IMR-90 (cell line): ENCODE measurements around the gene KHNYN. TPM values are rescaled to one million over a fixed set of nuclear protein-coding genes. Genes with fewer than 3 reads are reported as not detected.

ENCODE experiments used
- ATAC-seq: fragments of 200-7000 bp; cut with Tn5 transposase; 2 replicates; pipeline ENCODE4 v1.9.1; 2020; ENCODE audit warnings: low read depth, mild to moderate bottlenecking, moderate library complexity
- BruUV-seq: library from RNA; stranded (reverse); fragments of 400-500 nt; replicated peaks from 2 replicates; lab custom pipeline; 2021; lab: Mats Ljungman, UMichigan
- CTCF ChIA-PET: fragments of 300-600 bp; formaldehyde crosslinking; extraction: SDS; loops from one replicate; lab custom pipeline; 2021; ENCODE audit warnings: antibody characterized with exemption; lab: Yijun Ruan, JAX
- POLR2A ChIA-PET: fragments of 300-600 bp; sonication (Branson Sonifier 250); formaldehyde crosslinking; loops from one replicate; lab custom pipeline; 2022; ENCODE audit warnings: antibody characterized with exemption; ENCODE audit not compliant: unreplicated experiment; lab: Charles Lee
- DNase-seq: peaks from one replicate; pipeline ENCODE4 v3.0.0; 2013
- H2AFZ ChIP-seq: replicated peaks from 2 replicates; pipeline ENCODE3; 2013; ENCODE audit warnings: low read length, mild to moderate bottlenecking; ENCODE audit not compliant: poor library complexity
- H2AK5ac ChIP-seq: 2 replicates; pipeline ENCODE4 v1.6.1; 2013; ENCODE audit warnings: low read depth, low read length, inconsistent platforms
- H2AK9ac ChIP-seq: replicated peaks from 2 replicates; pipeline ENCODE3; 2013; ENCODE audit warnings: mild to moderate bottlenecking, low read depth, low read length, moderate library complexity; ENCODE audit not compliant: poor library complexity
- H2BK120ac ChIP-seq: 2 replicates; pipeline ENCODE4 v1.6.1; 2013; ENCODE audit warnings: low read depth, low read length, inconsistent platforms
- H2BK15ac ChIP-seq: 3 replicates; pipeline ENCODE4 v1.6.1; 2013; ENCODE audit warnings: low read depth, low read length, inconsistent platforms
- H2BK20ac ChIP-seq: 2 replicates; pipeline ENCODE4 v1.6.1; 2013; ENCODE audit warnings: low read depth, mild to moderate bottlenecking, inconsistent platforms, low read length, moderate library complexity
- H2BK5ac ChIP-seq: 2 replicates; pipeline ENCODE4 v1.6.1; 2013; ENCODE audit warnings: mild to moderate bottlenecking, low read depth, low read length, inconsistent platforms; ENCODE audit not compliant: poor library complexity, severe bottlenecking
- H3K14ac ChIP-seq: replicated peaks from 2 replicates; pipeline ENCODE4 v1.6.1; 2013; ENCODE audit warnings: low read depth, low read length, inconsistent platforms
- H3K18ac ChIP-seq: 2 replicates; pipeline ENCODE4 v1.6.1; 2013; ENCODE audit warnings: low read depth, low read length, control low read depth
- H3K23ac ChIP-seq: 2 replicates; pipeline ENCODE4 v1.6.1; 2013; ENCODE audit warnings: low read depth, low read length, inconsistent platforms
- H3K27ac ChIP-seq: 2 replicates; pipeline ENCODE4 v1.5.1; 2013; ENCODE audit warnings: mild to moderate bottlenecking, control low read depth, low read length; ENCODE audit not compliant: insufficient read depth
- H3K27me3 ChIP-seq: 2 replicates; pipeline ENCODE4 v1.6.1; 2013; ENCODE audit warnings: low read length; ENCODE audit not compliant: control insufficient read depth, insufficient read depth
- H3K36me3 ChIP-seq: 2 replicates; pipeline ENCODE4 v1.6.1; 2013; ENCODE audit warnings: low read length, mixed read lengths; ENCODE audit not compliant: control insufficient read depth, insufficient read depth
- H3K4ac ChIP-seq: 2 replicates; pipeline ENCODE4 v1.6.1; 2013; ENCODE audit warnings: low read depth, low read length, inconsistent platforms
- H3K4me1 ChIP-seq: 2 replicates; pipeline ENCODE4 v1.6.1; 2013; ENCODE audit warnings: low read length, mixed read lengths; ENCODE audit not compliant: control insufficient read depth, insufficient read depth
- H3K4me2 ChIP-seq: 2 replicates; pipeline ENCODE4 v1.6.1; 2013; ENCODE audit warnings: low read depth, mild to moderate bottlenecking, control low read depth, low read length, moderate library complexity
- H3K4me3 ChIP-seq: 2 replicates; pipeline ENCODE4 v1.5.1; 2013; ENCODE audit warnings: low read depth, mild to moderate bottlenecking, control low read depth, low read length, moderate library complexity; ENCODE audit not compliant: insufficient read depth
- H3K56ac ChIP-seq: 2 replicates; pipeline ENCODE4 v1.6.1; 2013; ENCODE audit warnings: low read length, inconsistent platforms; ENCODE audit not compliant: insufficient read depth; ENCODE audit errors: extremely low read depth
- H3K79me1 ChIP-seq, 2 experiments: 2 replicates each; pipeline ENCODE4 v1.6.1; 2013; ENCODE audit warnings: low read length in 2 of 2, inconsistent platforms in 1 of 2, low read depth in 1 of 2
- H3K9ac ChIP-seq: 2 replicates; pipeline ENCODE4 v1.6.1; 2013; ENCODE audit warnings: low read depth, low read length, control low read depth
- H3K9me1 ChIP-seq: 2 replicates; pipeline ENCODE4 v1.6.1; 2013; ENCODE audit warnings: low read length, inconsistent platforms; ENCODE audit not compliant: insufficient read depth
- H3K9me3 ChIP-seq: 2 replicates; pipeline ENCODE4 v1.6.1; 2013; ENCODE audit warnings: low read length; ENCODE audit not compliant: control insufficient read depth, insufficient read depth
- H4K20me1 ChIP-seq: 2 replicates; pipeline ENCODE4 v1.6.1; 2013; ENCODE audit warnings: low read length, inconsistent platforms; ENCODE audit not compliant: insufficient read depth
- H4K5ac ChIP-seq: 2 replicates; pipeline ENCODE4 v1.6.1; 2013; ENCODE audit warnings: mild to moderate bottlenecking, low read depth, low read length, control low read depth
- H4K8ac ChIP-seq, 2 experiments: 2 replicates each; pipeline ENCODE4 v1.6.1; 2013; ENCODE audit warnings: low read depth in 2 of 2, low read length in 2 of 2, control low read depth in 1 of 2, inconsistent platforms in 1 of 2
- H4K91ac ChIP-seq: 2 replicates; pipeline ENCODE4 v1.6.1; 2013; ENCODE audit warnings: low read depth, low read length, inconsistent platforms; ENCODE audit not compliant: insufficient read depth
- BHLHE40 ChIP-seq: fragments of 150-350 bp; IDR thresholded peaks from 2 replicates; pipeline ENCODE4 v1.6.1; 2016; ENCODE audit warnings: mild to moderate bottlenecking, low read depth, low read length
- CEBPB ChIP-seq: IDR thresholded peaks from 2 replicates; pipeline ENCODE4 v1.6.1; 2012; ENCODE audit warnings: low read depth, low read length, improper control_type of control experiment
- CHD1 ChIP-seq: IDR thresholded peaks from 2 replicates; pipeline ENCODE4 v1.6.1; 2012; ENCODE audit warnings: low read depth, low read length, improper control_type of control experiment
- CTCF ChIP-seq: conservative IDR thresholded peaks from 2 replicates; pipeline ENCODE4 v1.5.1; 2012; ENCODE audit warnings: mild to moderate bottlenecking, low read depth, low read length, improper control_type of control experiment
- MAZ ChIP-seq: IDR thresholded peaks from 2 replicates; pipeline ENCODE4 v1.6.1; 2012; ENCODE audit warnings: low read depth, mild to moderate bottlenecking, low read length, improper control_type of control experiment, moderate library complexity, borderline replicate concordance
- NFE2L2 ChIP-seq: fragments of 150-350 bp; IDR thresholded peaks from 2 replicates; pipeline ENCODE4 v1.6.1; 2016; ENCODE audit warnings: low read depth, mild to moderate bottlenecking, low read length
- RCOR1 ChIP-seq: IDR thresholded peaks from 2 replicates; pipeline ENCODE4 v1.6.1; 2012; ENCODE audit warnings: mild to moderate bottlenecking, low read length, improper control_type of control experiment; ENCODE audit not compliant: insufficient replicate concordance
- SMC3 ChIP-seq: fragments of 150-350 bp; IDR thresholded peaks from 2 replicates; pipeline ENCODE4 v1.6.1; 2016; ENCODE audit warnings: low read depth, mild to moderate bottlenecking, antibody characterized with exemption, low read length, moderate library complexity
- USF2 ChIP-seq: fragments of 150-350 bp; IDR thresholded peaks from 2 replicates; pipeline ENCODE4 v1.6.1; 2017; ENCODE audit warnings: mild to moderate bottlenecking, antibody characterized with exemption, low read length, low read depth
- WGBS, 2 experiments: methylation state at CpG; one replicate each; pipeline versions ENCODE4 v1.1.5 to v1.1.7; 2013; ENCODE audit warnings: missing lambda C conversion rate in 2 of 2; ENCODE audit not compliant: insufficient read length in 1 of 2; ENCODE audit errors: extremely low coverage in 2 of 2; 5-methylcytosine and 5-hydroxymethylcytosine counted together
- dilution Hi-C: fragments of 300-500 bp; cut with HindIII; formaldehyde crosslinking; loops from one replicate; pipeline ENCODE4 v1.14.3; 2018; ENCODE audit warnings: low sequenced_read_pairs; ENCODE audit not compliant: unreplicated experiment
- in situ Hi-C: fragments of 300-500 bp; cut with MboI; formaldehyde crosslinking; loops from 3 replicates; pipeline ENCODE4 v1.14.3; 2019; ENCODE audit warnings: low sequenced_read_pairs, inconsistent platforms, mixed read lengths
- intact Hi-C: fragments of 100-400 bp; cut with micrococcal nuclease; formaldehyde crosslinking; loops from 2 replicates; pipeline ENCODE4 v1.10.0; 2022
- polyA plus RNA-seq, 3 experiments: library from polyadenylated mRNA; depleted of rRNA; stranded (reverse); fragments of >200 nt; gene quantifications; 2 replicates each; pipeline ENCODE4 v1.2.3, GENCODE V29; 2012; ENCODE audit warnings: low replicate concordance in 1 of 3
- total RNA-seq: library from RNA; depleted of rRNA; stranded (reverse); fragments of >200 nt; gene quantifications from 2 replicates; pipeline ENCODE4 v1.2.3, GENCODE V29; 2012

The KHNYN gene
- total and polyA plus RNA-seq, 2 of the 4 experiments (the other 2 are of a cell fraction) = 18.9 to 24.4 TPM

GRCh38 chr14:24416254-24416931 lies 13.4 kb upstream of the KHNYN start (continued):
- no peak for TF ChIP-seq CTCF

GRCh38 chr14:24416932-24417619 lies 12.7 kb upstream of the KHNYN start:
- no TSS peak for BruUV-seq
- DNase-seq = no peak
- 80% methylated on average over 8 of the region's 16 CpGs; no CpG with 5 or more reads in 1 of the 2 experiments for WGBS, 2 experiments
- H2BK20ac ChIP-seq = no peak overlapping the region
- H2AK5ac ChIP-seq = no peak overlapping the region
- no peak overlapping the region for H4K8ac ChIP-seq
- no peaks in the 10 kb centered on the region for H3K9me3 ChIP-seq
- H2BK5ac ChIP-seq = no peak overlapping the region
- peaks cover 20% of the 10 kb centered on the region; the same call in 1 of the 2 replicates for H3K36me3 ChIP-seq
- no peak overlapping the region for H4K5ac ChIP-seq
- H3K56ac ChIP-seq = no peak overlapping the region
- H2BK120ac ChIP-seq = no peak overlapping the region
- no peak overlapping the region for H2AFZ ChIP-seq
- peaks cover 19% of the 10 kb centered on the region for H3K27me3 ChIP-seq
- no peak for ATAC-seq
- no peak overlapping the region for H3K14ac ChIP-seq
- ChIA-PET POLR2A (no interaction called here), CTCF (interaction anchor here (1.0 kb wide), 1 partner anchor 51 kb away, joined by 3 read pairs; no protein-coding TSS in a partner anchor)
- peaks cover 3% of the 10 kb centered on the region; the same call in 1 of the 2 replicates for H3K9me1 ChIP-seq
- H3K23ac ChIP-seq = no peak overlapping the region
- H4K91ac ChIP-seq = no peak overlapping the region
- no peak overlapping the region for H3K4me2 ChIP-seq
- H4K20me1 ChIP-seq = no peaks in the 10 kb centered on the region
- H2BK15ac ChIP-seq = no peak overlapping the region
- in situ Hi-C loops (no loop called here), dilution Hi-C loops (no loop called here), intact Hi-C loops (no loop called here)
- H3K9ac ChIP-seq = no peak overlapping the region
- H3K18ac ChIP-seq = no peak overlapping the region
- H2AK9ac ChIP-seq = no peak overlapping the region
- H3K79me1 ChIP-seq = no peaks in the 10 kb centered on the region
- no peak overlapping the region for H3K4me3 ChIP-seq
- no peaks in the 10 kb centered on the region for H3K4me1 ChIP-seq
- H3K27ac ChIP-seq = no peak overlapping the region
- no peak overlapping the region for H3K4ac ChIP-seq
- TF ChIP-seq RCOR1 = no peak
- TF ChIP-seq CTCF = no peak
- TF ChIP-seq MAZ = no peak
- TF ChIP-seq CHD1 = no peak
- TF ChIP-seq USF2 = no peak
- TF ChIP-seq SMC3 = no peak
- no peak for TF ChIP-seq BHLHE40
- TF ChIP-seq NFE2L2 = no peak
- no peak for TF ChIP-seq CEBPB
